Activated CD4-positive, alpha-beta T cell treated with anti-CD3 and anti-CD28 coated beads, Interleukin-2, amount 50 U/mL, for 16 hours (primary cell): Measurements from ENCODE around the gene CTRB1.
"Not testable (repeated sequence)": the region's sequence is repeated elsewhere in the genome, so short reads cannot be mapped to it uniquely, and the experiment has no call there.

Source experiments
- DNase-seq: peaks from one replicate; pipeline ENCODE4 v3.0.0-alpha.2; 2020

Gene CTRB1

GRCh38 chr16:75242436-75243078 lies 23.8 kb downstream of the CTRB1 start:
- not testable (repeated sequence) for DNase-seq

DNA sequence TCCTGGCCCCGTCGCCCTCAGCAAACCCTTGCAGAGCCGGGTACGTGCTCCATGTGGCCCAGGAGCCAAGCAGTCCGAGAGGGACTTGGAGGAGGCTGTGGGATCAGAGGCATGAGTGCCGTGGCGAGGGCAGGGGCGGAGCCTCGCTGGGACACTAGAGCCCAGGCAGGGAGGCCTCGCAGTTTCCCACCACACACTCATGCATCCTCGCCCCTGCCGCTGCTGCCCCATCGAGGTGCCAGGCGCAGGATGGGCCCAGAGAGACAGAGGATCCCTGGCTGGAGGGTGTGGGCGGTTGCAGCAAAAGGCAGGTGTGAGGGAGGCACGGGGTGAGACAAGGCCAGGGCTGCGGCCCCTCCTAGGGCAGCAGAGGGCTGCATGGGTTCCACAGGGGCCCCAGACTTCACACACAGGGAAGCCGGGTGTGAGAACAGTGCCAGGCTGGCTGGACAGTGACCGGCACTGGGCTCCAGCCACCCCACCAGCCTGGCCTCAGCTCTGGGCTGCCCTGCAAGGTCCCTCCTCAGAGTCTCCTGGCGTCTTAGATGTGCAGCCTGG lies 25.0 kb downstream of the CTRB1 start:
- DNase-seq: no peak

DNA sequence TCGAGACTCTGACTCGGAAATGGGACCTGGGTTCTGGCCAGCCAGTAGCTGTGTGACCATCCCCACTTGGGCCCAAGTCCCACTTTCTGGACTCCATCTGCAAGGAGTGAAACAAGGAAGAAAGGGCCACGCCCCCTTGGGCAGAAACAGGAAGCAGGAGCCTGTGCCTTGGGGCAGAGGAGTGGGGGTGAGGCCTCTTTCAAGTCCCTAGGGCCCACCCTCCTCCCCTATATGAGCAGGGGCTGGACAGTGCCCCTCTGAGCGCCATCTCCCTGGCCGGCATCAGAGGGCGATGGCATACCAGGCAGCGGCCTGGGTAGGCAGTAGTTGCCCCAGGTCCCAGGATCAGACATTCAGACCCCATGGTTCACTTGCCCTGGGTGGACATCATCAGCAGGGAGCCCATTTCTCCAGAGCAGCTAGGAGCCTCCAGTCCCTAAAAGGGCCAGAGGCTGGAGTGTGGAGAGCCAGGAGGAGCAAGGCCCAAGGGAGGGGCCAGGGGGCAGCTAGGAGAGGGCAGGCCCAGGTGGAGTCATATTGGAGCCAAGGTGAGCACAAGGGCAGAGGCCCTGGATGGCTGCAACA lies 25.5 kb downstream of the CTRB1 start:
- DNase-seq: no peak

- DNase-seq: no peak
These were observed 26.3 kb downstream of the CTRB1 start for GRCh38 chr16:75244844-75245758.

DNA sequence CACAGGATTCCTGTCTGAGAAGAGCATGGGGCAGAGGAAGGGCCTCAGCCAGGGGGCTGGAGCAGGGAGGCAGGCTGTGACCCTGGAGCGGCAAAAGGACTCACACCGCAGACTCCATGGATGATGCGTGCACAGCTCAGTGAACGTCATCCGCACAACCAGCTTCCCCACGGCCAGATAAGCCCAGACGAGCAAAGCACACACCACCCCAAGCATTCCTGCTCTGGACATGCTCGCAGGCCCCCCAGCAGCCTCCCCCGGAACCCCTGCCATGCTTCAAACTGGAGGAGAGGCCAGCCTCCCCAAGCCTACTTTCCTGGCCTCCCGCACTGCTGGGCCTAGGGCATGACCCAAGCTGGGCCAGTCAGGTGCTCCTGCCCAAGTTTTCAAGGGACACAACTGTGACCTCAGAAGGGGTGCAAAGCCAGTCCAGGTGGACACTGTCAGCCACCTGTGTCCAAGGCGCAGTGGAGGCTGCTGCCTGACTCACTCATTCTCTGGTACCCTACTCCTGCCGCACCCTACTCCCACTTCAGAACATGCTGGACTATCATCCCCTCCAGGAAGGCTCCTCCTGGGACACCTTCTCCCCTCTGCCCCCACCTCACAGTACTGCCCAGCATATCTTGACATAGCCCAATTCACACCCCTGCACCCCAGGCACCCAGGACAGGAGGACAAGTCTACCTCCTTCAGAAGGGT lies 27.9 kb downstream of the CTRB1 start:
- no peak for DNase-seq

- DNase-seq: no peak
These were observed 28.5 kb downstream of the CTRB1 start for GRCh38 chr16:75247249-75247648.

DNA sequence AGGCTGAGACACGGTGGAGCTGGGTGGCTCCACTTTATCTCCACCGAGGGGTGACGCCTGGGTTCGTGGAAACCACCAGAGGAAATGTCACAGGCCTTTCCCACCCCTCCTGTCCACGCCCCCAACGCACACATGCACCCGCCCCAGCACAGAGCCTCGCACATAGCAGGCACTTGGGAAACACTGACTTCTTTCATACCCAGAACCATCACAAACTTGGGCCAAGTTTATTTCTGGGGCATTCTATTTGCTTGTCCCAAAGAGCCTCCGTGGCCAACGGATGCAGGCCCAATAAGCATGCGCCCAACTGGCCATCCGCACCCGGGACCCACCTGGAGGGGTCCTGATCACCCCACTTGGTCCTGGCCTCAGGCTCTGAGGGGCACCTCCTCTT lies 29.4 kb downstream of the CTRB1 start:
- DNase-seq: no peak

DNA sequence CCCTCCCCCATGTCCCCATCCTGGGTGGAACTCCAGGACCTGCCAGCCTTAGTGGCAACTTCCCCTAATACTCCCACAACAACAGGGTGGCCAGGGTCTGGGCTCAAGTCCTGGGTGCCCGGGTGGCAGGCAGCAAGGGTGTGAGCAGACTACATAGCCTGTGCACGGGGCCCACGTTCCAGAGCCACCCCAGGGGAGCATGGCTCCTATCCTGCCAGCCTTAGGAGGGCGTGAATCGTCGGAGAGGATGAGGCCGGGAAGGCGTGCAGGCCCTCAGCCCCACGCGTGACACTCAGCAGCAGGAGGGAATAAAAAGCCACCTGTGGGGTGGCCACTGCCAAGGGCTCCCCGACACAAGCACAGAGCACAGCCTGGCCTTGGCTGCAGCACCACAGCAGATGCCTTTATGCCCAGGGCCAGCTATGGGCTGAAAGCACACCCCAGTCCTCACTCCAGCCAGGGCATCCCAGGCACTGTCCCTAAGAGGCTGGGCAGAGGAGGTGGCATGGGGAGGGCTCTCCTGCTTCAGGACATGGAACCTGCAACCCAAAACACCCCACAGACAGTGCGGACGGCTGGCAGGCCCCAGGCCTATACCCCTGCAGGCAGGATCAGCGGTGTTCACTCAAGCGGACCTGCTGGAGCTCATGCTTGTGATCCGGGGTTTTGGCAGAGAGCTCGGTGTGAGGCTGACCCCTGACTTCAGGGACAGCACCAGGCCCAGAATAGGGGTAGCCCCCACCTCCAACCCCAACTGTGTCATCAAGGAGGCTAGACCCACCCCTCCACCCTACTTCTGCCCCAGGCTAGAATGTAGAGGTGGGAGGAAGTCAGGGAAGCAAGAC lies 30.0 kb downstream of the CTRB1 start:
- DNase-seq: no peak

DNA sequence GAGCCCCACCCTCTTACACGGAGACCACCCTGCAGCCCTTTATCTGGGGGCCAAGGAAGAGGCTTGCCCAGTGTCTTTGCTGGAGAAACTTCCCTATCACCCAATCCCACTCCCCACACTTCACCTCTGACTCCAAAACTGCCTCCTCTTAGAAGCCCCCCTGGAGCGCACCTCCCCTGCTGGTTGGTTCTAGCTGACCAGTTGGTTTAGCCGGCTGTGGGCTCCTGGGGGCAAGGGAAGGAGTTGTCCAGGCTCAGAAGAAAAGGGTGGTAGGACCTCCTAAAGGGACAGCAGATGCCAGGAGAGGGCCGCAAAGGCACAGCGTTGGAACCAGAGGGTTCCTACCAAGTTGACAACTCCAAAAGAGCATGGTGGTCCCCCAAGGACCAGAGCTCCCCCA lies 30.7 kb downstream of the CTRB1 start:
- no peak for DNase-seq

DNA sequence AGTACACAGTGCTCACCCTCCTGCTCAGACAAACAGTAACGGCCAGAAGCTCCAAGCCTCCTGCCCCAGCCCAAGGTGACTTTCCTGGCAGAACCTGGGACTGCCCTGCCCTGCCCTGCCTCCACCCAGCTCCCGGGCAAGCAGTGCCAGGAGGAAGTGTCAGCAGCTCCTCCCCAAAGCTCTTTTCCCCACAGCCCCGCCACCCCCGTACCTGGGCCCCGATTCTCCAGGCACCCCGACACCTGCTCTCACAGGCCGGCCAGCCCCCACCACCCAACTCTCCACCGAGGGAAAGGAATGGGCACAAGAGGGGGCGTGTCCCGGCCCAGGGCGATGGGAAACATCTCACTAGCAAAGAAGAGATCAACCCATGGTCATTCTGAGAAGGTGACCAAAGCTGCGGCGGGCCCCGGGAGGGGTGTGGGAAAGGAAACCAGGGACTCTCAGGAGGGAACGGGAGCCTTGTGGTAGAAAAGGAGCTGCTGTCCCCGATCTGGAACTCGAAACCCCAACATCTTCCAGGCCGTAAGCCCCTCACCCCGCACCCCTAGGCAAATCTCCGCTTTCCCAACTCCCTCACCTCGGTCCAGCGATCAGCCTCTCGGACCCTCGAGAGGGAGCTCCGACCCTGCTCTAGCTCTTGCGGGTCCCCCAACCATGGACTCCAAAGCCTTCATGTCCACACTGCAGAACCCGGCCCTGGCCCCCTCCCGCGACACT lies 31.5 kb downstream of the CTRB1 start:
- DNase-seq: no peak

DNA sequence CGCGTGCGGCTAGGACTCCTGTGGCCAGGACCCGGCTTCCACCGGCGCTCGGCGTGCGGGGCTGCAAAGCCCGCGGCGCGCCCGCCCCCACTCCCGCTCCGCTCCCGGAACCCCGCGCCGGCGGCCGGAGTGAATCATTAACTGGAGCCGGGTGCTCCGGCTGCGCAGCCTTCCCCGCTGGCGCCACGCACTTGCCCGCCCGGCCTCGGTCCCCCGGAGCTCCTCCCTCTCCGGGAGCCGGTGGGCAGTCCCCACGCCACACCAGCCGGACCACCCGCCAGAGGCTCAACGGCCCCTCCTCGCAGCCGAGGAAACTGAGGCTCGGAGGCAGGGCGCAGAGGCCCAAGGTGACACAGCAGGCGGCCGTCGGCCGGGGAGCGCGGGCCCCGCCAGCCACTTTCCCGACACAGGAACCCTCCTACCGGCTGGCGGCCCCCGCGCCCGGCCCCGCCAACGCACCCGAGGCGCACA lies 32.1 kb downstream of the CTRB1 start:
- no peak for DNase-seq

- DNase-seq: no peak
These were observed 32.7 kb downstream of the CTRB1 start, which contains the start of gene BCAR1 for GRCh38 chr16:75251280-75252048. Gene BCAR1, minus strand, starts transcription at chr16:75251624. Its CDS starts 142 bp downstream, at chr16:75251482.

DNA sequence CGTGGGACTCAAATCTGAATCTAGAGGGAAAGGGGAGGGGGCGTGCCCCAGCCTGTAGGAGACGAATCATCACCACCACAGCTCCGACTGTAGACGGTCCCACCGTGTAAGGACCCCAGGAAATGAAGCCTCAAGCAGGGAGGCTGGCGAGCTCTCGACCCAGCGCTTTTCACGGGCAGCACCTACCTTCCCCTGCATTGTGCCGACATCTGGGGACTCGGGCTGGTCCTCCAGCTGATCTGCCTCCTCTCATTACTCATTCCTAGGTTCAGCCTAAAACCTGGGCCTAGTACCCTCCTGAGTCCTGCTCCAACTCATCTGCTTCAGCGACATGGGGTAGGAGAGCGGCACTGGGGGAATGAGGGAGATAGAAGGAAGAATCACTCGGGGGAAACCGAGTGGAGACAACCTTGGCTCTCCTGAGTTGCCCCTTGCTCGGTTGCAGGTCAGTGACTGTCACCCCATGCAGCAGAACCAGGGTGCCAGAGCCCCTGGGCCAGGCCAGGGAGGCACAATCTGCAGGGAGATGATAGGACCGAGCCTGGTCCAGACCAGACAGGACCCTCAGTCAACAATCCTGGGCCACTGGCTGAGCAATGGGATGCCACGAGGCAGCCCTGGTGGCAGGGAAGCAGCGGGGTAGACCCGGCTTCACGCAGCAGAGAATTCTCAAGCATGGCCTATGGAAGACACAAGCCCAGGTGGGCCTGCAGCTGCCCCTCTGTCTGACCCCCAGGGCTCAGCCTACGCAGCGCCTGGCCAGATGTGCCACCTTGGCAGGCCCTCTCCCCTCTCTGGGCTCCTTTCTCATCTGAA lies 33.5 kb downstream of the CTRB1 start:
- DNase-seq: no peak

DNA sequence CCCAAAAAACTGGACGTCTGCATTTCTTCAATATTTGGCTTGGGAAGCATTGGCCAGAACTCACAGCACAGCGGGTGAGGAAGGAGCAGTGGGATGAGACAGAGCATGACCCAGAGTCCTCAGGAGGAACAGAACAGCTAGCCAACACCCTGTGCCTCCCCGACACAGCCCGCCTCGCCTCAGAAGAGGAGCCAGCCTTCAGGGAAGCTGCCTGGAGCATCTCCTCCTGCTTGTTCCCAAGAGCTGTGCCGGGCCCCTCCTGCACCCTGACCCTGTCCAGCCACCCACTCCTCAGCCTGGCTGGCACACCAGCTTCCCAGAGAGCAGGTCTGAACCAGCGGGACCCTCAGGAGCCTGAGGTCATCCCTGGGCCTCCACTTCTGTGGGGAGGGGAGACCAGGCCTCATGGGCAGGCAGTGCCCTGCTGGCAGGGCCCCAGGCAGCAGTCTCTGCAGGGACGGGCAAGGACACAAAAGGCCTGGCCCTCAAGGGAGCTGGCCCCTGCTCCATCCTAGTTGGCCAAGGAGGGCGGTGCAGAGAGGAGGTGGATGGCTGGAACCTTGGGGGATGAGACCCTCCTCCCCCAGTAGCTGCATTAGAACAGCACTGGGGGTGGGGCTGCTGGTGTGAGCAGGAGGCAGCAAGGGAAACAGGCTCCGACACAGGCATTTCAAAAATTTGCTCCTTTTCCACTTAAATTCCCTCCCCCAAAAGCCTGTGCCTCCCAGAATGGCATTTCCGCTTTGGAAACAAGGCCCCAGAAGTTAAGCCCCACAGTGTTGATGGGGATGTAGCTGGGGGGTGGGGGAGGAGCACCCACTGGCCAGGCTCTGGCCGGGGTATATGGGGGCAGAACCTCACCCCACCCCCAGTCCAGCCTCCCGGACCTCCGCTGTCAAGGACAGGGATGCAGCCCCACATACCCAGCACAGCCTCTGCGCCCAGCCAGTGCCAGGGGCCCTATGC lies 34.4 kb downstream of the CTRB1 start:
- no peak for DNase-seq

DNA sequence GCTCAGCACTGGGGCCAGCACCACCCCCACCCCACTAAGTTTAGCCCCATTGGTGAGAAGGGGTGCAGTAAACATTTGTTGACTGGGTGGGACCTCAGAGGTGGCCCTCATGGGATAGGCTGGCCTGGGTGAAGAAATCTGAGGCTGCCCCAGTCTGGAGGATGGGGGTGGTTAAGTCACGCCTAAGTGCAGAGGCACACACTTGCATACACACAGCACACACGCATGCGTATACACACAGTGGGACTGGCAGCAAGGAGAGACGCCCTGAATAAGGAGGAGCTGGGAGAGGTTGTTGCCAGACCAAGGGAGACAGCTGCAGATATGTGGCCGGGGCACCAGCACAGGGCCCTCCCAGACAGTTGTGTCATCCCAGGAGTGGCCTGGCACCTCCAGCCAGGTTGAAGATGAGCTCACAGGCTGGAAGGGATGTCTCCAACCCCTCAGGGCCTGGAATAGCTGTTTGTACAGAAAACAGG lies 35.6 kb downstream of the CTRB1 start:
- DNase-seq: no peak

DNA sequence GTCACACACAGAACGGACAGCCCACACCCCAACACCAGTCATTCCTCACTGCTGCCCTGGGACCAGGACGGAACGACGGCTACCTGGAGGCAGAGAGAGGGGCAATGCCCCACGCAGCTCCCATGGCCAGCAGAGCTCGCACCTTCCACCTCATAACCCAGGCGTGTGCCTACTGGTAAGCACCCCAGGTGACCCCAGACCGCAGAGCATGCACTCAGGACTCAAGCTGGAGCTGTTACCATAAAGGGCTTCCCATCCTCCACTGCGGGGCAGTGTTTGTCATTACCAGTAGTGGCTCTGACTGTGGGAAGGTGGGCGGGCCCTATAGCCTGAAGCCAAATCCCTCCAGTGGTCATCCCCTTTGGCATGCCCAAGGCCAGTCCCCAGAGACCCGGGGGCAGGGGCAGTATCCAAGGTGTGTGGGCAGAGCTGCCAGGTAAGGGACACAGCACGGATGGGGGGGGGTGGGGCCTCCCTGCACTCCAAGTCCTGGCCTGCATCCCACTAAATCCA lies 37.3 kb downstream of the CTRB1 start:
- no peak for DNase-seq

DNA sequence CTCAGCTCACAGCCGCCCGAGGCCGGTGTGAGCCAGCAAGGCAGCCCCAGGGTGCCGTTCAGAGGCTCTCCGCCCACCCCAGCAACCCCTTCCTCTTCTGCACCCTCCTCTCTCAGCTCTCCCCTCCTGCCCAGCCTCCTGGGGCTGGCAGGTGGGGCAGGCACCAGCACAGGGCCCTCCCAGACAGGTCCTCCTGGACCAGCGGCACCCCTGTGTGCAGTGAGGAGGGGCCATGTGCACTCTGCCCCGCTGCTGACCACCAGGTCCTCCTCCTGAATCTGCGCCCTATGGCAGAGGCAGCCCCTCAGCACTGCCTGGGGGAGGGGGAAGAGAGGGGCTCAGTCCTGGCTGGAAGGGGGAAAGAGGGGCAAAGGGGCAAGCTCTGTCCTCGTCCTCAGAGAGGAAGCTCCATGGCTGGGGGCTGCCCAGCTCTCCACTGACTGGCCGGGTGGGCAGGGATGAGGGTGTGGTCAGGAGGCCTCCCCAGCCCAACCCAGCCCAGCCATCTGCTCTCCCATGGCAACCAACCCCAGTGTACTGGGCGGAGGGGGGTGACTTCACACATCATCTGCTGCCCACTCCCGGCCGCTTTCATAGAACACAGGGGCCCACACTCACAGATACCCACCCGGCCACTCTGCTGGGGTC lies 38.0 kb downstream of the CTRB1 start:
- no peak for DNase-seq
